ENCODE data around the gene RWDD3. TPM values are rescaled to one million over a fixed set of nuclear protein-coding genes. Genes with fewer than 3 reads are reported as not detected.

The RWDD3 gene
- total and polyA plus RNA-seq, 8 donors = 12.4 to 58.6 (median 46.4) TPM

GRCh38 chr1:95229037-95229436 is 5.0 kb upstream of the RWDD3 start:
- Histone ChIP-seq H3K27ac (no peak overlapping the region), H3K27me3 (no peaks in the 10 kb centered on the region), H3K36me3 (no peaks in the 10 kb centered on the region), H3K4me1 (peaks cover 0 to 8% of the 10 kb centered on the region in 2 donors), H3K9me3 (no peaks in the 10 kb centered on the region), H3K4me3 (no peak overlapping the region)
- DNase-seq = no peak
- ATAC-seq = no peak
- intact Hi-C loops (cut with DNase I) = no loop called here
- TF ChIP-seq CTCF (IDR thresholded peaks at IDR 0.05) = no peak

- Histone ChIP-seq H3K36me3 (no peaks in the 10 kb centered on the region), H3K4me3 (no peak overlapping the region), H3K27me3 (no peaks in the 10 kb centered on the region), H3K4me1 (peaks cover 0 to 10% of the 10 kb centered on the region in 2 donors), H3K9me3 (no peaks in the 10 kb centered on the region), H3K27ac (no peak overlapping the region)
- TF ChIP-seq CTCF (IDR thresholded peaks at IDR 0.05) = no peak
- intact Hi-C loops (cut with DNase I) = loop anchor here in 1 of 2 donors (10.0 kb wide), 1 partner anchor 145 kb away; no protein-coding TSS in a partner anchor
- DNase-seq (no peak), ATAC-seq (no peak)
Measured at GRCh38 chr1:95229706-95230105, 4.3 kb upstream of the RWDD3 start.

- no peak for TF ChIP-seq CTCF (IDR thresholded peaks at IDR 0.05)
- DNase-seq (no peak), ATAC-seq (no peak)
- H3K4me3 ChIP-seq = no peak overlapping the region
- no peaks in the 10 kb centered on the region for H3K36me3 ChIP-seq
- peaks cover 0 to 13% of the 10 kb centered on the region in 2 donors for H3K4me1 ChIP-seq
- no peak overlapping the region for H3K27ac ChIP-seq
- intact Hi-C loops (cut with DNase I) = loop anchor here in 1 of 2 donors (10.0 kb wide), 1 partner anchor 145 kb away; no protein-coding TSS in a partner anchor
- H3K27me3 ChIP-seq = no peaks in the 10 kb centered on the region
- H3K9me3 ChIP-seq = no peaks in the 10 kb centered on the region
Measured at GRCh38 chr1:95230256-95230655, 3.8 kb upstream of the RWDD3 start.

GRCh38 chr1:95230768-95231191 is 3.2 kb upstream of the RWDD3 start:
- Histone ChIP-seq H3K36me3 (no peaks in the 10 kb centered on the region), H3K27me3 (no peaks in the 10 kb centered on the region), H3K9me3 (no peaks in the 10 kb centered on the region), H3K4me1 (peaks cover 0 to 13% of the 10 kb centered on the region in 2 donors), H3K27ac (no peak overlapping the region), H3K4me3 (no peak overlapping the region)
- intact Hi-C loops (cut with DNase I) = loop anchor here in 1 of 2 donors (10.0 kb wide), 1 partner anchor 146 kb away; no protein-coding TSS in a partner anchor
- DNase-seq (peak in 2 of 4 donors; percentile 26 to 62), ATAC-seq (no peak)
- no peak for TF ChIP-seq CTCF (IDR thresholded peaks at IDR 0.05)

- H3K4me3 ChIP-seq = peak overlapping the region; percentile 81 to 99
- intact Hi-C loops (cut with DNase I) = loop anchor here in 1 of 2 donors (10.0 kb wide), 1 partner anchor 148 kb away; no protein-coding TSS in a partner anchor
- no peaks in the 10 kb centered on the region for H3K9me3 ChIP-seq
- TF ChIP-seq CTCF (IDR thresholded peaks at IDR 0.05) = no peak
- peaks cover 0 to 13% of the 10 kb centered on the region in 2 donors for H3K4me1 ChIP-seq
- no peaks in the 10 kb centered on the region for H3K36me3 ChIP-seq
- H3K27ac ChIP-seq = peak overlapping the region; percentile 1 to 86
- H3K27me3 ChIP-seq = no peaks in the 10 kb centered on the region
- ATAC-seq (no peak), DNase-seq (peak in 2 of 4 donors; percentile 51)
Measured at GRCh38 chr1:95232646-95233318, 1.2 kb upstream of the RWDD3 start.
